GM19395 (cell line): ENCODE measurements around the gene LIPE.

Experiments
- ATAC-seq: cut with Tn5 transposase; IDR thresholded peaks from one replicate; pipeline ENCODE4 v1.9.1; 2021; ENCODE audit warnings: mild to moderate bottlenecking, moderate library complexity; ENCODE audit not compliant: unreplicated experiment

The LIPE gene

DNA sequence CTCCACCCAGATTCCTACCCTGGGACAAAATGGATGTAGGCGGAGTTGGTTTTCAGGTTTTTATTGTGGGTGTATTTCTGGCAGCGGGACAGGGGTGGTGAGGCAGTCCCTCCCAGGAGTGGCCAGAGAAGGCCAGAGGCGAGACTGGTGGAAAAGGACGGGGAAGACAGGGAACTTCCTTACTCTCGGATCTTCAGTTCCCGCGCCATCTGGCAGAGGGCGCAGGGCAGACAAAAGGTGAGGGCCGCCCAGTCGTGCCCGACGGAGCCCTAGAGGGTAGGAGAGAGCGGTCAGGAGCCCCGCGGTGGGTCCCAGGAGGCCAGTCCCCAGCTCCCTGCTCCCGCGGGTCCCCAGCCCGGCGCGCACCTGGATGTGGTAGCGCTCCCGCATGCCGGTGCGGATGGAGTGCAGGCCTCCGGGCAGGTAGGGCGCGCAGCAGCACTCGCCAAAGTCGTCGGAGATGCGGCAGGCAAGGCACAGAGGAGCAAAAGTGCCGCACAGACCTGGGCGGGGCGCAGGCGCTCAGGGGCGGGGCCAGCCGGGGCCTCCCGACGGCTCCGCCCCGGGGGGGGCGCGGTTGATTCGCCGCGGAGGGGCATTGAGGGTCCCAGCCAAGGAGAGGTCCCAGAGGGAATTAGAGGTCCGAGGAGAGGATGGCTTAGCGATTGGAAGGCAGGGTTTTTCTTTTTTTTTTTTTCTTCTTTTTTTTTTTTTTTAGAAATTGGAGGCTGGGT lies 40.0 kb downstream of the LIPE start:
- no peak for ATAC-seq

DNA sequence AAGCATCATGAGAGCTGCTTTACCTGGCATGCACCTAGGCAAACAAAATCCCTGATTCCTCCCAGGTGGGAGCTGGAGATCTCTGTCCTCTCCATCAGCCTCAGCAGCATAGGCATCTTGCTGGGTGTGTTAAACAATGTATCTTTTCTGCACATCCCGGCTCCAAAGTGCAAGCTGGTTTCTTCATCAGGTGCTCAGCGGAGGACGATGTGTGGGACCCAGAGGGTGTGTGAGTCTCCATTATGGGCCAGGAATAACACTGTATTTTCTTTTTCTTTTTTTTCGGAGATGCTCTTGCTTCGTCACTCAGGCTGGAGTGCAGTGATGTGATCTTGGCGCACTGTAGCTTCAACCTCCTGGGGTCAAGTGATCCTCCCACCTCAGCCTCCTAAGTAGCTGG lies 47.0 kb downstream of the LIPE start:
- no peak for ATAC-seq

DNA sequence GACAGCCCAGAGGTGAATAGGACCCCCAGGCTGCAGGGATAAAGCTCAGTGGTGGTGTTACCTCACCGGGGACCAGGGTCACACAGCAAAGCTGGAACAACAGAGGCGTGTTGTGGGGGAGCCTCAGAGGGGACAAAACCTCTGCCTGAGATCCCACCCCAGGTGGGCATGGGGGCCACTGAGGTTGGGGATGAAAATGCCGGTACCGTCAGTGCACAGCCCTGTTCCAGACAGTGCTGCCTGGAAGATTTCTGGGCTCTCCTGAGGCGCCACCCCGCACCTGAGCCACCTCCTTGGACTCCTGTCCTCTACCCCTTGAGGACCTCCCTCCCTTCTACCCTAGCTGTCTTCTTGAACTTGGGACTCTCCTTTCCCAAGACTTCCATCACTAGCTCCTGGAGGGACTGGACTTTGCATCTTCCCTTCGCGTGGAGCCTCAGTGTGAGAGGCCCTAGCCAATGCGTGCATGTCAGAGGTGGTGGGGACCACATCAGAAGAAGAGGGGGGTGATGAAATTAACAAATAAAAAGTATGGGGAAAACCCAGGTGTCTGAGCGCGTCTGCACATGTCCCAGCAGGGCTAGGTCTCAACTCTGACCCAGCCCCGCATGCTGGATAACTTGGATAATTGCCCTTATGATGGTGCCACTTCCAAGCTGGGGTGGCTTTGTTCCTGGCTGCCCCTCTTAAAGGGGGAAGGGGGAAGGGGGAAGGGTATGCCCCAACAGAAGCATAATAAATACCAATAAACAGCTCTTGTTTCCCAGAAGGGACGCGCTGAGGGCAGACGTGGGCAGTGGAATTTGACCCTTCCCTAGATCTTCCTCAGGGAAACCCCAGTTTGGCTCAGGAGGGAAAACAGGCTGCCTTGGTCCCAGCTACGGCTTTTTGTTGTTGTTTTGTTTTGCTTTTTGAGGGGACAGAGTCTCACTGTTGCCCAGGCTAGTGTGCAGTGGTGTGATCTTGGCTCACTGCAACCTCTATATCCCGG lies 48.7 kb downstream of the LIPE start:
- ATAC-seq = no peak

DNA sequence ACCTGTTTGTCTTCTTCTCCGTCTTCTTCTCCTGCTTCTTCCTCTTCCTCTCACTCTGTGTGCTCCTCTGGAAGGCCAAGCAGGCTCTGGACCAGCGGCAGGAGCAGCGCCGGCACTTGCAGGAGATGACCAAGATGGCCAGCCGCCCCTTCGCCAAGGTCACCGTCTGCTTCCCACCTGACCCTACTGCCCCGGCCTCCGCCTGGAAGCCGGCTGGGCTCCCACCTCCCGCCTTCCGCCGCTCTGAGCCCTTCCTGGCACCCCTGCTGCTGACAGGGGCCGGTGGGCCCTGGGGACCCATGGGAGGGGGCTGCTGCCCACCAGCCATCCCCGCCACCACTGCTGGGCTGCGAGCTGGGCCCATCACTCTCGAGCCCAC lies 51.0 kb downstream of the LIPE start:
- ATAC-seq = no peak

DNA sequence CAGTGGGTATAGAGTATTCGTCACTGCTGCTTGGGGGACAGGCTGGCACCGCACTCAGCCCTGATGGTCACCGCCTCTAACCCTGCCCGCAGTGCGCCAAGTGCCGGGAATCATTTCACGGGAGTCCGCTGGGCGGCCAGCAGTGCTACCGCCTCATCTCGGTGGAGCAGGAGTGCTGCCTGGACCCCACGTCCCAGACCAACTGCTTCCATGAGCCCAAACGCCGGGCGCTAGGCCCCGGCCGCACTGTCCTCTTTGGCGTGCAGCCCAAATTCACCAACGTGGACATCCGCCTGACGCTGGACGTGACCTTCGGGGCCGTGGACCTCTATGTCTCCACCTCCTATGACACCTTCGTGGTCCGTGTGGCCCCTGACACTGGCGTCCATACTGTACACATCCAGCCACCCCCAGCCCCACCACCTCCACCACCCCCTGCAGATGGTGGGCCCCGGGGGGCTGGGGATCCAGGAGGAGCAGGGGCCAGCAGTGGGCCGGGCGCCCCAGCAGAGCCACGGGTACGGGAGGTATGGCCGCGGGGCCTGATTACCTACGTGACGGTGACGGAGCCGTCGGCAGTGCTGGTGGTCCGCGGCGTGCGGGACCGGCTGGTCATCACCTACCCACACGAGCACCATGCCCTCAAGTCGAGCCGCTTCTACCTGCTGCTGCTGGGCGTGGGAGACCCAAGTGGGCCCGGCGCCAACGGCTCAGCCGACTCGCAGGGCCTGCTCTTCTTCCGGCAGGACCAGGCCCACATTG lies 51.6 kb downstream of the LIPE start:
- no peak for ATAC-seq

DNA sequence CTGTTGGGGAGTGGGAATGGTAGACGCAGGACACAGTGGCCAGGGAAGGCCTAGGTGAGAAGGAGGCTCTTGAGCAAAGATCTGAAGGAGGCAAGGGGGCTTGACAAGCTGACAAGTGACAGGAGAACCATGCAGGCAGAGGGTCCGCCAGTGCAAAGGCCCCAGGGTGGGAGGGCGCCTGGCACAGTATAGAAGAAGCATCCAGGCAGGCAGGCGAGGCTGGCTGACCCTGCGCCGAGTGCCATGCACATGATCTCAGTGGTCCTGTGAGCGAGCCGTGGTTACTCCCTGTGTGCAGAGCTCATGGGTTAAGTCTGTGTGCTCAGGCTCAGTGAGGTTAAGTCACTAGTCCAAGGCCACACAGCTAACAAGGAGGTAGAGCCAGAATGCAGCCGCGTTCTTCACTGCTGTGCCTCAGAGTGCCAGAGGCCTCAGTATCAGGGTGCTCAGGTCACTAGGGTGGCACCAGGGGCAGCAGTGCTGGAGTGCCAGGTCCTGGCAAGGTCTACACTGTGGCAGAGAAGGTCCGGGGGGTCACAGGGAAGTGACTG lies 52.3 kb downstream of the LIPE start:
- no peak for ATAC-seq

DNA sequence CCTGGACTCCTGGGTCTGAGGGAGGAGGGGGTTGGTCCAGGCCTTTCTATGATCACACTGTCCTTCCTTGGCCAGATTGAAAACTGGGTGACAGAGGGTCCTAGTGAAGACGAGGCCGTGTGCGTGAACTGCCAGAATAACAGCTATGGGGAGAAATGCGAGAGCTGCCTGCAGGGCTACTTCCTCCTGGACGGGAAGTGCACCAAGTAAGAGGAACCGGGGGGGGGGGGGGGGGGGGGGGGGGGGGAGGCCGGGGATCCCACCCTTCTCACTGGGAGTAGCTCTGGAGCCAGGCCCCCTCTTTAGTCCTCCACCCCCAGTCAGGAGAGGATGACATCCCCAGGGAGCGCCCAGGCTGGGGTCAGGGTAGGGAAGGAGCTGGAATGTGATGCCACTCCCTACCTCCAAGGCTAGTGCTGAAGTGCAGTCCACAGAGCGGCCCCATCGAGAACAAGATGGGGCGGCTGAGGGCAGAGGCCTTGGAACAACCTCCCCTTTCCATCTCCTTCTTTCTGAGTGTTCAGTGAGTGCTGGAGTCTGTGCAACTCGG lies 56.5 kb downstream of the LIPE start:
- ATAC-seq = no peak

DNA sequence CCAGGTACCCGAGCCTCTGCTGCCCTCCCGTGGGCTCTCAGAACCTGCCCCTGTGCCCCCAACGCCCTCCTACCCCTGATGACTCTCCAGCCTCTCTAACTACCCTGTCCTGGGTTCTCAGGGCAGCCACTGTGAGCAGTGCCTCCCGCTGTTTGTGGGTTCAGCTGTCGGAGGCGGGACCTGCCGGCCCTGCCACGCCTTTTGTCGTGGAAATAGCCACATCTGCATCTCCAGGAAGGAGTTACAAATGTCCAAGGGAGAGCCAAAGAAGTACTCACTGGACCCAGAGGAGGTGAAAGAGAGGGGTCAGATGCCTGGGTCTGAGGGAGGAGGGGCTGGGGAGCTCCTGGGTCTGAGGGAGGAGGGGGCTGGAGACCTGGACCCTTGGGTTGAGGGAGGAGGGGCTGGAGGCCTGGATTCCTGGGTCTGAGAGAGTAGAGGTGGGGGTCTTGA lies 57.1 kb downstream of the LIPE start:
- no peak for ATAC-seq

DNA sequence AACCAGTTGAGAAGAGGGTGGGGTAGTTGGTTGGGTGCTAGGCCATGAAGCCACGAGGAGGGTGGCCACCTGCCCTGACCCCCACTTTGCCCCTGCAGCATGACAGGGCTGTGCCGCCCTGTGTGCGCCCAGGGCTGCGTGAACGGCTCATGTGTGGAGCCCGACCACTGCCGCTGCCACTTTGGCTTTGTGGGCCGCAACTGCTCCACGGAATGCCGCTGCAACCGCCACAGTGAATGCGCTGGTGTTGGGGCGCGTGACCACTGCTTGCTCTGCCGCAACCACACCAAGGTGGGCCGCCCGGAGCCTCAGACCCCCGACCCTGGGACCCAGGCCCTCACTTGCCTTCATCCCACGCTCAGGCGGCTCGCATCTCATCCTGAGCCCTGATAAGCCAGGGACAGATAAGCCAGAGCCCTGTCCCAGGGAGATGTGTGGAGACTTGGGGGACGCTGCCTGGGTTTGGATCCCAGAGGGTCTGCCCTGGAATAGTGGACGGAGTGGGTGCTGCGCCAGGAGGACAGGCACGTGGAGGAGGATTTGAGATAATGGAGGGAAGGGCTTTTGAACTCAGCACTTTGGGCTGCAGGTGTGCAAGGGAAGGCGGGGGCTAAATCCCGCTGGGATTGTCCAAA lies 57.6 kb downstream of the LIPE start:
- no peak for ATAC-seq

DNA sequence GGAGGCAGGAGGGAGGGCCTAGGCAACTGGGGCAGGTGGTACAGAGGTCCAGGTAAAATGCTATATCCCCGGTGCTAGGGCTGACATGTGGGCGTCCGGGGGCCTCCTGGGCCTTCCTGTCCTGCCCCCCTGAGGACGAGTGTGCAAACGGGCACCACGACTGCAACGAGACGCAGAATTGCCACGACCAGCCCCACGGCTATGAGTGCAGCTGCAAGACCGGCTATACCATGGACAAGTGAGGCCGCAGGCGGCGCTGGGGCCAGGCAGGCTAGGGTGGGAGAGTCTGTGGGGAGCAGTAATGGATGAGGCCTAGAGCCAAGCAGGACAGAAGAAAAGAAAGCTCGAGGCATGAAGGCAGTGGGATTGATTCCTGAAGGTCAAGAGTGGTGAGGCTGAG lies 58.4 kb downstream of the LIPE start:
- no peak for ATAC-seq

DNA sequence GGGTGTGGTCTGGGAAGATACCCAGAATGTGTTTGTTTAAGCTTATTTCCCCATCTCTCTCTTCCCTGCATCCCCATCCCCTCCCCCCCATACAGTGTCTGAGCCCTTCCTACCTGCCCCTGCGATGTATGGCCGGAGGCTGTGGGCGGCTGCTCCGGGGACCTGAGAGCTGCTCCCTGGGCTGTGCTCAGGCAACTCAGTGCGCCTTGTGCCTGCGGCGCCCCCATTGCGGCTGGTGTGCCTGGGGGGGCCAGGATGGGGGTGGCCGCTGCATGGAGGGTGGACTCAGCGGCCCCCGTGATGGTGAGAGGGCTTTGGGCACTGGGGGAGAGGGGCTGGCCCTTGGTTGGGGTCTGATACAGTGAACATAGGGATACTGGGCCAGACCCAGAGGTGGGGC lies 58.8 kb downstream of the LIPE start:
- ATAC-seq = no peak

DNA sequence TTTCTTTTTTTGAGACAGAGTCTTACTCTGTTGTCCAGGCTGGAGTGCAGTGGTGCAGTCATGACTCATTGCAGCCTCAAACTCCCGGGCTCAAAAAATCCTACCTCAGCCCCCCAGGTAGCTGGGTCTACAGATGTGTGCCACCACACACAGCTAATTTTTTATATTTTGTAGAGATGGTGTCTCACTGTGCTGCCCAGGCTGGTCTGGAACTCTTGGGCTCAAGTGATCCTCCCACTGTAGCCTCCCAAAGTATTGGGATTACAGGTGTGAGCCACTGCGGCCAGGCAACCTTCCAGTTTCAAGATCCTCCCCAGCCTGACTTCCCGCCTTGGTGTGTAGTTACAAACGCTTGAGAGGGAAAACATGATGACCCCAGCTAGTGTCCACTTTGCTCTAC lies 59.3 kb downstream of the LIPE start:
- ATAC-seq = no peak

DNA sequence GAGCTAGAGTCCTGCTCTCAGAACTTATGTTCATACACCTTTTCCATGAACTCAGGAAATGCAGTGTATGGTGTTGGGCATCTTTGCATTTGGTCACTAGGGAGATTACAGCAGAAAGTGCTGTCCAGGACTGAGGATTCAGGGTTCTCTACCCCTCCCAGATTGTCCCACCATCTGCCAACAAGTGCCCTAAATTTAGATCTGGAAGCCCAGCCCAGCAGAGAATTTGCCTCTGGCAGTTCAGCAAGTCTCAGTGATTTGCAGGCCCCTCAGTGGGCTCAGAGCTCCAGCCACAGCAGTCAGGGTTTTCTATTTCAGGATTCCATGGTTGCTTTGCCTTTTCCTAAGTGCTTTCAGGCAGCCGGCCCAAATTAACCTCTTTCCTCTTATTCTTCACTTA lies 60.5 kb downstream of the LIPE start:
- no peak for ATAC-seq

DNA sequence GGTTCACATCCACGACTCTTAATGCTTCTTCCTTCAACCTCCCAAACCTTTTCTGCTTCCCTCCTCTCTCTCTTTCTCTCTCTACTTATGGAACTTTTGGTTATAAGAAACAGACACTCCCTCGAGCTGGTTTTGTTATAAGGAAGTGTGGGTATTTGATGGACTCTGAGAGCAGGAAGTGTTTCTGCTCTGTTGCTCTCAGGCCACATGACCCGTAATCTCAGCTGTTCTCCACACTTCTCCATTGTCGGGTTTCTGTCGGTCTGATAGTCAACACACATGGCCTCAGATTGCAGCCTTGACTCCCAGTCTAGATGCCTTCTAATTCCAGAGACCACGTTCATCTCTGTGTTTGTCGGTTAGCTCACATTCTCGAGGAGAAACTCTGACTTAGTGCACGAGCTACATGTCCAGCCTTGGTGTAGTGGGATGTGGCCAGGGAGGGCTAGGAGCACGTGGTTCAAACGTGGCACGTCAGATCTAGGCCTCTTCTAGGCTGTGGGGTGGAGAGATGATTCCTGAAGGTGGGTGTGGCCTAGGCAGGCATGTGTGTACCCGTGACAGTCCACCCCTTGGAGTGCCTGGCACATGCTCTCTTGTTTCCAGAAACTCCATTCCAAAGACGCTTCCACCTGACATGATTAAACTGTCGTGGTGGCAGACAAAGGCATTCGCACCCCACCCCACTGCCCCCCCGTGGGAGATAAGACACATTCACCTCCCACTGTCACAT lies 63.4 kb downstream of the LIPE start:
- no peak for ATAC-seq

DNA sequence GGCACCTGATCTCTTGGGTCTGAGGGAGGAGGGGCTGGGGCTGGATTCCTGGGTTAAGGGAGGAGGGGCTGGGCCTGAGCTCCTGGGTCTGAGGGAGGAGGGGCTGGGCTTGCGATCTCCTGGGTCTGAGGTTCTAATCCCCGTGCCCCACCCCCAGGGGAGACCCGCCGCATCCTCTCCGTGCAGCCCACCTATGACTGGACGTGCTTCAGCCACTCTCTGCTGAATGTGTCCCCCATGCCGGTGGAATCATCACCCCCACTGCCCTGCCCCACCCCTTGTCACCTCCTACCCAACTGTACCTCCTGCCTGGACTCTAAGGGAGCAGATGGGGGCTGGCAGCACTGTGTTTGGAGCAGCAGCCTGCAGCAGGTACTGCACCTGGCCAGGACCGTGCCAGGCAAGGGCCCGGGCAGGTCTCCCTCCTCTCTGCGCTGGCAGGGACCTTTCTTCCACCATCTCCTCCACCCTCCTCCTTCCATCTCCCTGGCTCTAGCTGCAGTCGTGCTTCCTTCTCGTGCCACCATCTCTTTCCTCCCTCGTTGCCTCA lies 64.2 kb downstream of the LIPE start:
- ATAC-seq = no peak

DNA sequence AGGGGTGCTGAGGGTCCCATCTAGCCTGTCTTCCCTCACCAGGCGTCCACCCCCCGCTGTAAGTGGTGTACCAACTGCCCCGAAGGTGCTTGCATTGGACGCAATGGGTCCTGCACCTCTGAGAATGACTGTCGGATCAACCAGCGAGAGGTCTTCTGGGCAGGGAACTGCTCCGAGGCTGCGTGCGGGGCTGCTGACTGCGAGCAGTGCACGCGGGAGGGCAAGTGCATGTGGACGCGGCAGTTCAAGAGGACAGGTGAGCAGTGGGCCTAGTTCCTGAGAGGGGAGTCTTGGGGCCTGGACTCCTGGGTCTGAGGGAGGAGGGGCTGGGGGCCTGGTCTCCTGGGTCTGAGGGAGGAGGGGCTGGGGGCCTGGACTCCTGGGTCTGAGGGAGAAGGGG lies 64.8 kb downstream of the LIPE start:
- ATAC-seq = no peak

DNA sequence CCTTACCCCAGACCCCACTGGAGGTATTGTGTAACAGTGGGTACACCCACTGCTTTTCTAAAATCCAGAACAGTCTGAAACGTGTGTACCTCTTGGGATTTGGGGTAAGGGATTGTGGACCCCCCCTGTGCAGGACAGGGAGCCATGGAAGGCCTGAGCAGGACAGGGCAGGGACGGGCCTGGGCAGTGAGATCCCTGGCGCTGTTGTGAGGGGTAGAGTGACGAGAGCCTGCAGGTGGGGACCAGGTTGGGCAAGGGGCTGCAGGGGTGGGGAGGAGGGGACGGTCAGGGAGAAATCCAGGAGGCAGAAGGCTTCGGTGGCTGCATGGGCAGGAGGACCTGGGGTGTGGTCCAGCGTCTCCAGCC lies 65.7 kb downstream of the LIPE start:
- ATAC-seq = no peak

DNA sequence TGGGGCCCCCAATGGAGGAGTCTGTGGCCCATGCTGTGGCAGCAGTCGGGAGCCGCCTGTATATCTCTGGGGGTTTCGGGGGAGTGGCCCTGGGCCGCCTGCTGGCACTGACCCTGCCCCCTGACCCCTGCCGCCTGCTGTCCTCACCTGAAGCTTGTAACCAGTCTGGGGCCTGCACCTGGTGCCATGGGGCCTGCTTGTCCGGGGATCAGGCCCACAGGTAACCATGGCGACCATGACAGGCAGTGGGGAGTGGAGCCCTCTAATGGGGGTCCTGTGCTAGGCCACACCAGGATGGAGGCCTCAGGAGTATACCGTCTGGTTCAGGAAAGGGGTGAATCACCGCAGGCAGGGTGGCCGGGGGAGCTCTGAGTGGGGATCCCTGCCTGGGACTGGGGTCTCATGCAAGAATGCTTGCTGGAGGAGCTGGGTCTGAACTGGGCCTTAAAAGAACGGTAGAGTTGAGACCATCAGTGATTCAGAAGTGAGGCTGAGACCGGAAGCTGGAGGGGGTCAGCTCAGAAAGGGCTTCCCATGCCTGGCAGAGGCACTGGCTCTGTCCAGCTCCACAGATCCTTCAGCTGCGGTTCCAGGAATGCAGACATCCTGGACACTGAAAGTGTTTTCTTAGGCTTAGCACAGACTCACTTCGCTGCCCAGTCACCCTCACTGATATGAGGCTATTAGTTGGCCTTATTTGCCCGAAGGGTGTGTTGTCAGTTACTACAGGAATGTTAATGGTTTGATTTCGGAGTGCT lies 66.2 kb downstream of the LIPE start:
- ATAC-seq = no peak

DNA sequence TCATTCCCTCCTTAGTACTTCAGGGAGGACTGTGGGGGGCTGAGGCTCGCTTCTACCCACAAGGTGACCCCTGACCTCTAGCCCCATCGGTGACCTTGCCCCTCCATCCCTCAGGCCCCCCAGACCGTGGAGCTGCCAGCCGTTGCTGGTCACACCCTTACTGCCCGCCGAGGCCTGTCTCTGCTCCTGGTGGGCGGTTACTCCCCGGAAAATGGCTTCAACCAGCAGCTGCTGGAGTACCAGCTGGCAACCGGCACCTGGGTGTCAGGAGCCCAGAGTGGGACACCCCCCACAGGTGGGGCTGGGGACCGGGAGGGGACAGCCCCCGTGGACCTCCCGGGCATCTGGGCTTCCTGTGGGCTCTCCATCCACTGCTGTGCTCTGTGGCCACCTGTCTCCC lies 69.9 kb downstream of the LIPE start:
- ATAC-seq = no peak
